Psoas muscle (tissue), 8 donors: ENCODE results near the gene BCAS3. TPM values are rescaled to one million over a fixed set of nuclear protein-coding genes. Genes with fewer than 3 reads are reported as not detected.

Experiments
- ATAC-seq, 4 donors: fragments of 200-7000 bp; cut with Tn5 transposase; one replicate each; pipeline ENCODE4 v1.9.1; 2020; ENCODE audit warnings: moderate library complexity in 3 of 4, mild to moderate bottlenecking in 2 of 4
- DNase-seq, 2 donors: peaks; one replicate each; pipeline ENCODE4 v3.0.0-alpha.2; 2020
- H3K27ac ChIP-seq: fragments of 200-600 bp; one replicate; pipeline ENCODE4 v1.8.0; 2022
- H3K27me3 ChIP-seq, 3 donors: fragments of 200-600 bp in 1 of 3; one replicate each; pipeline versions ENCODE4 v1.6.1 to v1.8.0; 2013 to 2022; ENCODE audit warnings: low read length in 2 of 3, mild to moderate bottlenecking in 2 of 3, moderate library complexity in 1 of 3; ENCODE audit not compliant: insufficient read depth in 3 of 3
- H3K36me3 ChIP-seq, 2 donors: fragments of 200-600 bp in 1 of 2; one replicate each; pipeline versions ENCODE4 v1.6.1 to v1.8.0; 2013 to 2022; ENCODE audit warnings: low read depth in 1 of 2, mild to moderate bottlenecking in 1 of 2, moderate library complexity in 1 of 2; ENCODE audit not compliant: insufficient read depth in 1 of 2
- H3K4me1 ChIP-seq: fragments of 200-600 bp; one replicate; pipeline ENCODE4 v1.8.0; 2022
- H3K4me3 ChIP-seq: fragments of 200-600 bp; one replicate; pipeline ENCODE4 v1.8.0; 2022; ENCODE audit warnings: mild to moderate bottlenecking
- H3K9me3 ChIP-seq: fragments of 200-600 bp; one replicate; pipeline ENCODE4 v1.8.0; 2022
- WGBS, 3 donors: extraction: QIAGEN DNeasy Blood & Tissue Kit; methylation state at CpG; one replicate each; pipeline versions ENCODE4 v1.1.6 to v1.1.7; 2013; 5-methylcytosine and 5-hydroxymethylcytosine counted together
- intact Hi-C, 2 donors: fragments of 100-400 bp; cut with DNase I; formaldehyde crosslinking; loops; one replicate each; pipeline versions ENCODE4 v1.11.0 to v1.14.2; 2022
- polyA plus RNA-seq, 3 donors: library from polyadenylated mRNA; stranded (reverse); fragments of 200-250 nt; gene quantifications; one replicate each; pipeline ENCODE4 v1.2.3, GENCODE V29; 2013
- total RNA-seq, 4 donors: library from RNA; stranded (reverse); fragmentation: NEBNext Ultra II Directional in 2 of 4; extraction: Animal tissue kit (Norgen Biotek cat#: 25700) in 2 of 4; gene quantifications; one replicate each; pipeline versions ENCODE4 v1.2.1 to v1.2.4, GENCODE V29; 2021 to 2023
- TF ChIP-seq, protein P1 (sequence below): fragments of 200-600 bp; IDR thresholded peaks from one replicate; pipeline ENCODE4 v1.8.0; 2022; ENCODE audit warnings: antibody characterized with exemption
- donor health status: healthy with polysubstance abuse.
- donor health status: DM: no; HTN: no; CAD: no; lungs with moderate emphysema.
- donor health status: Bipolar disorder and iron deficiency.
- donor health status: healthy.
- donor health status: DM: yes; HTN: yes; CAD: no.
- donor health status: DM: no; HTN: no; CAD: no.
- donor health status: DM: no; HTN: no; CAD: no.
- donor health status: DM: yes; HTN: yes; CAD: no.

BCAS3 gene
- total and polyA plus RNA-seq, 7 donors = 2.4 to 28.8 (median 15.0) TPM

GRCh38 chr17:60676758-60677307 is 818 bp upstream of the BCAS3 start:
- 26 to 27% (median 27%) methylated on average over 17 of the region's 17 CpGs for WGBS, 3 donors
- intact Hi-C loops = no loop called here
- H3K4me3 ChIP-seq = peak overlapping the region; percentile 82

DNA sequence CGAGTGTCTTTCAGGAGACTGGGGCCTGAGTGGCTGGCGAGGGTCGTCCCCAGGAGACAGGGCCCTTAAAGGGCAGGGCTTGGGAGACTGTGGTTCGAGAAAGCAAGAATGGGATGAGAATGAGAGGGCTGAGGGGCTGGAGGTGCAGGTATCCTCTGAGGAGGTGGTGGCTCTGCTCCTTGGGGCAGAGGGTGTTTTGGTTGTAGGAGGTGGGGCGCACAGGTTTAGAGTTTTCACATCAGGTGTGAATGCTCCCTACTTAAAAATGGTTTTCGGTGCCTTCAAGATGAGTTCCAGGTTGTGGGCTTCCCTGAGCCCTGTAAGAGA is 430 bp downstream of the BCAS3 start:
- ATAC-seq = peak in 1 of 4 donors; percentile 0
- peak overlapping the region; percentile 82 for H3K4me3 ChIP-seq
- H3K36me3 ChIP-seq = peaks cover 0 to 29% of the 10 kb centered on the region in 2 donors
- H3K4me1 ChIP-seq = peaks cover 11% of the 10 kb centered on the region
- peak overlapping the region; percentile 85 for H3K27ac ChIP-seq
- 0 to 8% (median 4%) methylated on average over 6 of the region's 6 CpGs for WGBS, 3 donors
- intact Hi-C loops = no loop called here
- TF ChIP-seq, protein P1, sequence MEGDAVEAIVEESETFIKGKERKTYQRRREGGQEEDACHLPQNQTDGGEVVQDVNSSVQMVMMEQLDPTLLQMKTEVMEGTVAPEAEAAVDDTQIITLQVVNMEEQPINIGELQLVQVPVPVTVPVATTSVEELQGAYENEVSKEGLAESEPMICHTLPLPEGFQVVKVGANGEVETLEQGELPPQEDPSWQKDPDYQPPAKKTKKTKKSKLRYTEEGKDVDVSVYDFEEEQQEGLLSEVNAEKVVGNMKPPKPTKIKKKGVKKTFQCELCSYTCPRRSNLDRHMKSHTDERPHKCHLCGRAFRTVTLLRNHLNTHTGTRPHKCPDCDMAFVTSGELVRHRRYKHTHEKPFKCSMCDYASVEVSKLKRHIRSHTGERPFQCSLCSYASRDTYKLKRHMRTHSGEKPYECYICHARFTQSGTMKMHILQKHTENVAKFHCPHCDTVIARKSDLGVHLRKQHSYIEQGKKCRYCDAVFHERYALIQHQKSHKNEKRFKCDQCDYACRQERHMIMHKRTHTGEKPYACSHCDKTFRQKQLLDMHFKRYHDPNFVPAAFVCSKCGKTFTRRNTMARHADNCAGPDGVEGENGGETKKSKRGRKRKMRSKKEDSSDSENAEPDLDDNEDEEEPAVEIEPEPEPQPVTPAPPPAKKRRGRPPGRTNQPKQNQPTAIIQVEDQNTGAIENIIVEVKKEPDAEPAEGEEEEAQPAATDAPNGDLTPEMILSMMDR = no peak
- no peaks in the 10 kb centered on the region for H3K27me3 ChIP-seq
- DNase-seq = no peak
- H3K9me3 ChIP-seq = no peaks in the 10 kb centered on the region

More at GRCh38 chr17:60676758-60677307, 818 bp upstream of the BCAS3 start:
- Histone ChIP-seq H3K9me3 (no peaks in the 10 kb centered on the region), H3K4me1 (peaks cover 11% of the 10 kb centered on the region), H3K36me3 (peaks cover 0 to 19% of the 10 kb centered on the region in 2 donors), H3K27me3 (no peaks in the 10 kb centered on the region), H3K27ac (peak overlapping the region; percentile 85)
- ATAC-seq (peak in 1 of 4 donors; percentile 0), DNase-seq (no peak)
- TF ChIP-seq, protein P1 = no peak

GRCh38 chr17:60679287-60679686 is 1.6 kb downstream of the BCAS3 start:
- peaks cover 0 to 39% of the 10 kb centered on the region in 2 donors for H3K36me3 ChIP-seq
- DNase-seq (no peak), ATAC-seq (no peak)
- intact Hi-C loops = no loop called here
- 83 to 86% (median 86%) methylated on average over 4 of the region's 4 CpGs for WGBS, 3 donors
- H3K4me3 ChIP-seq = no peak overlapping the region
- H3K4me1 ChIP-seq = peaks cover 11% of the 10 kb centered on the region
- no peak overlapping the region for H3K27ac ChIP-seq
- H3K27me3 ChIP-seq = no peaks in the 10 kb centered on the region
- no peaks in the 10 kb centered on the region for H3K9me3 ChIP-seq
- TF ChIP-seq, protein P1 = no peak

DNA sequence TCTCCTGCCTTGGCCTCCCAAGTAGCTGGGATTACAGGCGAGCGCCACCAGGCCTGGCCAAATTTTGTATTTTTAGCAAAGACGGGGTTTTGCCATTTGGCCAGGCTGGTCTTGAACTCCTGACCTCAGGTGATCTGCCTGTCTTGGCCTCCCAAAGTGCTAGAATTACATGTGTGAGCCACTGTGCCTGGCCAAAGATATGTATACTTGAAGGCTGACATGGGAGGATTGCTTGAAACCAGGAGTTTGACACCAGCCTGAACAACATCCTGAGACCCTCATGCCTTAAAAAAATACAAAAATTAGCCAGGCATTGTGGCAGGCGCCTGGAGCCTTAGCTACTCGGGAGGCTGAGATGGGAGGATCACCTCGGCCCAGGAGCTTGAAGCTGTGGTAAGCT is 3.1 kb downstream of the BCAS3 start:
- no peaks in the 10 kb centered on the region for H3K9me3 ChIP-seq
- DNase-seq = no peak
- no peak for ATAC-seq
- intact Hi-C loops = no loop called here
- no peak overlapping the region for H3K4me3 ChIP-seq
- peaks cover 11% of the 10 kb centered on the region for H3K4me1 ChIP-seq
- TF ChIP-seq, protein P1 = no peak
- no peaks in the 10 kb centered on the region for H3K27me3 ChIP-seq
- WGBS, 3 donors = 94 to 99% (median 97%) methylated on average over 6 of the region's 6 CpGs
- H3K36me3 ChIP-seq = peaks cover 0 to 54% of the 10 kb centered on the region in 2 donors
- no peak overlapping the region for H3K27ac ChIP-seq

GRCh38 chr17:60685437-60685836 is 7.8 kb downstream of the BCAS3 start:
- no peak overlapping the region for H3K27ac ChIP-seq
- H3K4me1 ChIP-seq = no peaks in the 10 kb centered on the region
- no peaks in the 10 kb centered on the region for H3K9me3 ChIP-seq
- intact Hi-C loops = no loop called here
- DNase-seq (no peak), ATAC-seq (no peak)
- H3K36me3 ChIP-seq = peaks cover 0 to 95% of the 10 kb centered on the region in 2 donors
- WGBS, 3 donors = 95 to 97% (median 96%) methylated on average over 6 to 7 of the region's 7 CpGs
- H3K4me3 ChIP-seq = no peak overlapping the region
- no peaks in the 10 kb centered on the region for H3K27me3 ChIP-seq
- TF ChIP-seq, protein P1 = no peak
